Natural killer cell (primary cell): ENCODE measurements around the gene SCAND1. TPM values are rescaled to one million over a fixed set of nuclear protein-coding genes. Genes with fewer than 3 reads are reported as not detected.
"Not testable (repeated sequence)": the region's sequence is repeated elsewhere in the genome, so short reads cannot be mapped to it uniquely, and the experiment has no call there.

Source experiments
- ATAC-seq, 3 donors: fragments of 150-1000 bp in 2 of 3; fragments of 200-7000 bp in 1 of 3; cut with Tn5 transposase; 1 replicate in 1 of 3; 2 replicates in 2 of 3; pipeline ENCODE4 v1.10.0; 2021; ENCODE audit warnings: mild to moderate bottlenecking in 2 of 3, moderate library complexity in 2 of 3
- DNase-seq, 2 donors: peaks; one replicate each; pipeline versions ENCODE4 v3.0.0 to v3.0.0-alpha.2; 2013 to 2021; ENCODE audit warnings: mixed read lengths in 1 of 2
- H3K27ac ChIP-seq: one replicate; pipeline ENCODE4 v1.5.1; 2013; ENCODE audit warnings: mild to moderate bottlenecking, low read length
- H3K27me3 ChIP-seq: one replicate; pipeline ENCODE4 v1.6.1; 2013; ENCODE audit warnings: low read length; ENCODE audit not compliant: control insufficient read depth, insufficient read depth
- H3K36me3 ChIP-seq: one replicate; pipeline ENCODE4 v1.6.1; 2013; ENCODE audit warnings: low read length; ENCODE audit not compliant: control insufficient read depth, insufficient read depth
- H3K4me1 ChIP-seq: one replicate; pipeline ENCODE4 v1.6.1; 2013; ENCODE audit warnings: low read length; ENCODE audit not compliant: control insufficient read depth, insufficient read depth
- H3K4me3 ChIP-seq: one replicate; pipeline ENCODE4 v1.5.1; 2013; ENCODE audit warnings: low read length
- H3K9me3 ChIP-seq: one replicate; pipeline ENCODE4 v1.6.1; 2013; ENCODE audit warnings: low read length; ENCODE audit not compliant: control insufficient read depth, insufficient read depth
- H3K27ac Mint-ChIP-seq, 2 donors: one replicate each; pipeline ENCODE4 v1.8.0; 2022; ENCODE audit warnings: mild to moderate bottlenecking in 2 of 2, mixed read lengths in 2 of 2, moderate library complexity in 1 of 2
- H3K27me3 Mint-ChIP-seq, 2 donors: one replicate each; pipeline ENCODE4 v1.8.0; 2022; ENCODE audit warnings: low read depth in 2 of 2, mixed read lengths in 2 of 2
- H3K36me3 Mint-ChIP-seq: one replicate; pipeline ENCODE4 v1.8.0; 2022; ENCODE audit warnings: mixed read lengths
- H3K4me1 Mint-ChIP-seq, 2 donors: one replicate each; pipeline ENCODE4 v1.8.0; 2022; ENCODE audit warnings: mixed read lengths in 2 of 2
- H3K4me3 Mint-ChIP-seq: one replicate; pipeline ENCODE4 v1.8.0; 2022; ENCODE audit warnings: mild to moderate bottlenecking, moderate library complexity, mixed read lengths
- H3K9me3 Mint-ChIP-seq, 2 donors: one replicate each; pipeline ENCODE4 v1.8.0; 2022; ENCODE audit warnings: mixed read lengths in 2 of 2
- CTCF ChIP-seq: fragments of 200-600 bp; IDR thresholded peaks from one replicate; pipeline ENCODE4 v1.8.0; 2022; ENCODE audit warnings: antibody characterized with exemption
- WGBS: methylation state at CpG from one replicate; pipeline ENCODE4 v1.1.7; 2013; ENCODE audit warnings: missing lambda C conversion rate; ENCODE audit not compliant: insufficient coverage; 5-methylcytosine and 5-hydroxymethylcytosine counted together
- intact Hi-C: fragments of 100-400 bp; cut with micrococcal nuclease; formaldehyde crosslinking; loops from one replicate; pipeline ENCODE4 v1.14.2; 2022
- total RNA-seq, 4 donors: library from RNA; stranded (reverse); fragments of 120-200 nt in 1 of 4; gene quantifications; one replicate each; pipeline versions ENCODE4 v1.2.3 to v1.2.4, GENCODE V29; 2013 to 2022

The SCAND1 gene
- total RNA-seq, 3 donors from 2014 or later (not counting 1 experiment from before 2014, with no cell fraction given): 51.4 to 70.3 (median 63.9) TPM

DNA sequence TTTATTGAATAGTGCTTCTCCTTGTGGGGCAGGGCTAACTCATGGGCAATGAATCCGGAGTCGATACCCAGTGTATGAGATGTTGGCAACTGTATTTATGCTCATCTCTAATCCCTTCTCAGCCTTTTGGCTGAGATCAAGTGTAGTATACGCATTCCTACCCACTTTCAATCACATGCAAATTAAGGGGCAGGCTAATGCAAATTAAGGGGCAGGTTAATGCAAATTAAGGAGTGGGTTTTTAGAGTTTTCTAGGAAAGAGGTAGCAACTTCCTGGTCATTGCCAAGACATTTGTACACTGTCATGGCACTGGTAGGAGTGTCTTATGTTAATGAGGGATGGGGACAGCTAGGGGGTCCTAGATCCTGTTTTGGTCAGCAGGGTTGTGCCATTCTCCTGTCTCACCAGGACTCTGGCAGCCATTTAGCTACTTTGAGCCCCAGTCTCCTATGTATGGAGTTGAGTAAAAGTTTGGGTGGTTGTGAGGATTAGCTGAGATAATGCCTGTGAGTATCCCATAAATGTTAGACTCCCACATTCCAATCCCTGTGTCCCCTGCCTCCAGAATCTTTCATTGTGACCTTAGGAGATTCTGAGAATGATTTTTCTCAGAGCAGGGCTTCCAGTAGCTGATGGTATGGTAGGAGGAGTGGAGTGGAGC, 13.8 kb upstream of the SCAND1 start, which contains the start of gene CNBD2:
CNBD2 (plus strand) TSS at position 612 of the 662 bp plus-strand sequence. CDS start 173 bp downstream, outside the sequence.
- Mint-ChIP-seq H3K36me3 (no peaks in the 10 kb centered on the region), H3K4me3 (no peak within 1 kb of the TSS), H3K9me3 (no peaks in the 10 kb centered on the region), H3K27me3 (peaks cover 0 to 5% of the 10 kb centered on the region in 2 donors), H3K4me1 (no peaks in the 10 kb centered on the region), H3K27ac (peak within 1 kb of the TSS in 1 of 2 donors; percentile 8)
- Histone ChIP-seq H3K9me3 (no peaks in the 10 kb centered on the region), H3K27me3 (no peaks in the 10 kb centered on the region), H3K4me3 (no peak within 1 kb of the TSS), H3K4me1 (no peaks in the 10 kb centered on the region), H3K27ac (no peak within 1 kb of the TSS), H3K36me3 (no peaks in the 10 kb centered on the region)
- WGBS: 100% methylated on average over 2 of the region's 3 CpGs
- no peak for DNase-seq
- TF ChIP-seq CTCF: no peak
- intact Hi-C loops: no loop called here
- no peak for ATAC-seq

- no peak overlapping the region for H3K27ac ChIP-seq
- no peak overlapping the region for H3K27ac Mint-ChIP-seq
- ATAC-seq: no peak
- no peaks in the 10 kb centered on the region for H3K4me1 ChIP-seq
- H3K9me3 ChIP-seq: no peaks in the 10 kb centered on the region
- no peak for DNase-seq
- H3K27me3 Mint-ChIP-seq: peaks cover 0 to 6% of the 10 kb centered on the region in 2 donors
- TF ChIP-seq CTCF: no peak
- H3K36me3 ChIP-seq: no peaks in the 10 kb centered on the region
- intact Hi-C loops: no loop called here
- 81% methylated on average over 3 of the region's 4 CpGs for WGBS
- no peaks in the 10 kb centered on the region for H3K9me3 Mint-ChIP-seq
- no peak overlapping the region for H3K4me3 ChIP-seq
- no peaks in the 10 kb centered on the region for H3K36me3 Mint-ChIP-seq
- H3K27me3 ChIP-seq: no peaks in the 10 kb centered on the region
- H3K4me1 Mint-ChIP-seq: no peaks in the 10 kb centered on the region
- no peak overlapping the region for H3K4me3 Mint-ChIP-seq
Measured at GRCh38 chr20:35963878-35964277, 9.6 kb upstream of the SCAND1 start.

GRCh38 chr20:35959291-35959690, 5.0 kb upstream of the SCAND1 start:
- peaks cover 5 to 11% of the 10 kb centered on the region in 2 donors for H3K4me1 Mint-ChIP-seq
- intact Hi-C loops, H3K27ac Mint-ChIP-seq, H3K36me3 Mint-ChIP-seq, H3K36me3 ChIP-seq, H3K9me3 Mint-ChIP-seq, H3K4me3 ChIP-seq, H3K27me3 Mint-ChIP-seq, H3K9me3 ChIP-seq, H3K4me1 ChIP-seq, H3K27me3 ChIP-seq, H3K27ac ChIP-seq, DNase-seq, ATAC-seq, H3K4me3 Mint-ChIP-seq: not testable (repeated sequence)
- WGBS: 70% methylated on average over 4 of the region's 6 CpGs

GRCh38 chr20:35956616-35957015, 2.3 kb upstream of the SCAND1 start:
- no peaks in the 10 kb centered on the region for H3K9me3 Mint-ChIP-seq
- H3K27me3 ChIP-seq: no peaks in the 10 kb centered on the region
- no peak for ATAC-seq
- no peak overlapping the region for H3K27ac Mint-ChIP-seq
- H3K4me1 Mint-ChIP-seq: peaks cover 17 to 25% of the 10 kb centered on the region in 2 donors
- TF ChIP-seq CTCF: no peak
- H3K4me1 ChIP-seq: peaks cover 18% of the 10 kb centered on the region
- H3K27ac ChIP-seq: no peak overlapping the region
- H3K36me3 ChIP-seq: no peaks in the 10 kb centered on the region
- H3K9me3 ChIP-seq: no peaks in the 10 kb centered on the region
- no peak for DNase-seq
- no peaks in the 10 kb centered on the region for H3K36me3 Mint-ChIP-seq
- peak overlapping the region; percentile 5 for H3K4me3 Mint-ChIP-seq
- intact Hi-C loops: no loop called here
- no peak overlapping the region for H3K4me3 ChIP-seq
- peaks cover 0 to 3% of the 10 kb centered on the region in 2 donors for H3K27me3 Mint-ChIP-seq
